Neural cell (in vitro differentiated cells): ENCODE data around the gene FAM168A. TPM values are rescaled to one million over a fixed set of nuclear protein-coding genes. Genes with fewer than 3 reads are reported as not detected.

Experiments used
- H2AFZ ChIP-seq: fragments of 200-600, 300-800 bp; sonication (generic), shearing (Covaris generic); 2 replicates; pipeline ENCODE4 v1.6.0; 2014; ENCODE audit warnings: low read depth, mild to moderate bottlenecking, antibody characterized with exemption, low read length, moderate library complexity
- H3F3A ChIP-seq: fragments of 200-600 bp; shearing (Covaris generic); 2 replicates; pipeline ENCODE4 v1.6.1; 2016; ENCODE audit warnings: mild to moderate bottlenecking, moderate library complexity, mixed read lengths, antibody characterized with exemption, low read length; ENCODE audit not compliant: insufficient read depth, poor library complexity, severe bottlenecking
- H3K27ac ChIP-seq: fragments of 200-600, 300-800 bp; sonication (generic), shearing (Covaris generic); 2 replicates; pipeline ENCODE4 v1.5.1; 2014; ENCODE audit warnings: mild to moderate bottlenecking, low read length, moderate library complexity
- H3K27me3 ChIP-seq: fragments of 300-800, 200-600 bp; sonication (generic), shearing (Covaris generic); 2 replicates; pipeline ENCODE4 v1.6.0; 2014; ENCODE audit warnings: mild to moderate bottlenecking, low read depth, low read length, moderate library complexity; ENCODE audit not compliant: insufficient read depth
- H3K36me3 ChIP-seq: fragments of 300-800, 200-600 bp; sonication (generic), shearing (Covaris generic); 2 replicates; pipeline ENCODE4 v1.5.1; 2014; ENCODE audit warnings: mild to moderate bottlenecking, antibody characterized with exemption, low read length, moderate library complexity; ENCODE audit not compliant: insufficient read depth
- H3K4me2 ChIP-seq: fragments of 300-800, 200-600 bp; sonication (generic), shearing (Covaris generic); 2 replicates; pipeline ENCODE4 v1.6.0; 2014; ENCODE audit warnings: mild to moderate bottlenecking, low read length
- H3K4me3 ChIP-seq: fragments of 300-800, 200-600 bp; sonication (generic), shearing (Covaris generic); 2 replicates; pipeline ENCODE4 v1.5.1; 2014; ENCODE audit warnings: mild to moderate bottlenecking, low read length, moderate library complexity
- H3K79me2 ChIP-seq: fragments of 200-600 bp; shearing (Covaris generic); replicated peaks from 2 replicates; pipeline ENCODE4 v1.6.0; 2014; ENCODE audit warnings: mild to moderate bottlenecking, low read length, moderate library complexity; ENCODE audit not compliant: insufficient read depth
- H3K9ac ChIP-seq: fragments of 300-800, 200-600 bp; sonication (generic), shearing (Covaris generic); 2 replicates; pipeline ENCODE4 v1.6.1; 2016; ENCODE audit warnings: mild to moderate bottlenecking, low read length, mixed read lengths
- H3K9me2 ChIP-seq: fragments of 200-600 bp; shearing (Covaris generic); 2 replicates; pipeline ENCODE4 v1.6.1; 2016; ENCODE audit warnings: mild to moderate bottlenecking, low read length, mixed read lengths; ENCODE audit not compliant: insufficient read depth
- H3K9me3 ChIP-seq: fragments of 200-600, 300-800 bp; sonication (generic), shearing (Covaris generic); 2 replicates; pipeline ENCODE4 v1.6.1; 2016; ENCODE audit warnings: mild to moderate bottlenecking, mixed run types, low read length, moderate library complexity, mixed read lengths
- H4K20me1 ChIP-seq: fragments of 200-600 bp; shearing (Covaris generic); 2 replicates; pipeline ENCODE4 v1.6.1; 2016; ENCODE audit warnings: mild to moderate bottlenecking, mixed run types; ENCODE audit not compliant: insufficient read depth
- EP300 ChIP-seq: fragments of 450-650 bp; conservative IDR thresholded peaks from 2 replicates; pipeline ENCODE4 v1.6.1; 2014; ENCODE audit warnings: antibody characterized with exemption, mild to moderate bottlenecking, moderate library complexity; ENCODE audit not compliant: poor library complexity, severe bottlenecking
- EZH2 ChIP-seq: fragments of 200-600, 300-800 bp; shearing (Covaris generic), sonication (generic); IDR thresholded peaks from 2 replicates; pipeline ENCODE4 v1.6.1; 2014; ENCODE audit warnings: antibody characterized with exemption, low read length, borderline replicate concordance, mild to moderate bottlenecking; ENCODE audit not compliant: insufficient read depth, poor library complexity, severe bottlenecking
- MXI1 ChIP-seq: fragments of 450-650 bp; conservative IDR thresholded peaks from 2 replicates; pipeline ENCODE4 v1.6.1; 2014; ENCODE audit warnings: antibody characterized with exemption, mild to moderate bottlenecking; ENCODE audit not compliant: poor library complexity, severe bottlenecking
- POLR2AphosphoS5 ChIP-seq: IDR thresholded peaks from 2 replicates; pipeline ENCODE4 v1.6.1; 2012
- RAD21 ChIP-seq: fragments of 450-650 bp; conservative IDR thresholded peaks from 2 replicates; pipeline ENCODE4 v1.6.1; 2014; ENCODE audit warnings: antibody characterized with exemption, mild to moderate bottlenecking, moderate library complexity
- SMC3 ChIP-seq: fragments of 450-650 bp; conservative IDR thresholded peaks from 2 replicates; pipeline ENCODE4 v1.6.1; 2014; ENCODE audit warnings: antibody characterized with exemption, mild to moderate bottlenecking, moderate library complexity; ENCODE audit not compliant: poor library complexity
- TAF1 ChIP-seq: IDR thresholded peaks from 2 replicates; pipeline ENCODE4 v1.6.1; 2012; ENCODE audit warnings: low read depth
- polyA plus RNA-seq: library from polyadenylated mRNA; depleted of rRNA; stranded (reverse); fragments of >200 nt; gene quantifications from 2 replicates; pipeline ENCODE4 v1.2.3, GENCODE V29; 2014
- TF ChIP-seq, protein P1 (sequence below): fragments of 450-650 bp; IDR thresholded peaks from 2 replicates; pipeline ENCODE4 v1.5.1; 2014; ENCODE audit warnings: antibody characterized with exemption, mild to moderate bottlenecking, moderate library complexity; ENCODE audit not compliant: poor library complexity, severe bottlenecking
- TF ChIP-seq, protein P2 (sequence below): IDR thresholded peaks from 2 replicates; pipeline ENCODE4 v1.6.1; 2012; ENCODE audit warnings: borderline replicate concordance

The FAM168A gene
- polyA plus RNA-seq, 1 donor from 2014 or later = 67.3 TPM

DNA sequence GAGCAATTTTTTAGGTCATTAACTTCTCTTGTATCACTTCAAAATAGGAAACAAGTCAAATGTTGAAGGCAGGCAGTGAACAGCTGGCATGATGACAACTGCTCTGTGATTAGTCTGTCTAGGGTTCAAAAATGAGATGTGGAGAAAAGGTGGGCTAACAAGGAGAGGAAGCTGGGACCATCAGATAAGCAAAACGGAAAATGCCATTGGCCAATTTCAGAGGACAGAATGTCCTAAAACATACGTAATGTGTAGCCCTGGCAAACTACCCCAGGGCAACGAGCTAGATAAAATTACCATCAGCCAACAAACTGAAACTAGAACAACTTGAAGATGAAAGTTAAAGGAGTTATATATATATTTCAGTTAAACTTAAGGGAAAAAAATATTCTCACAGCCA, 128.5 kb downstream of the FAM168A start:
- Histone ChIP-seq H3K27ac (no peak overlapping the region), H3K36me3 (no peaks in the 10 kb centered on the region), H3K27me3 (no peaks in the 10 kb centered on the region), H3F3A (no peaks in the 10 kb centered on the region), H3K9ac (no peak overlapping the region), H3K9me3 (no peaks in the 10 kb centered on the region), H3K4me2 (no peak overlapping the region), H4K20me1 (no peaks in the 10 kb centered on the region), H3K4me3 (no peak overlapping the region), H3K79me2 (peaks cover under 1% of the 10 kb centered on the region), H2AFZ (no peak overlapping the region), H3K9me2 (no peaks in the 10 kb centered on the region)
- TF ChIP-seq TAF1 (no peak), MXI1 (no peak), POLR2AphosphoS5 (no peak), EP300 (no peak), RAD21 (no peak), EZH2 (no peak), SMC3 (no peak)
- TF ChIP-seq, protein P1, sequence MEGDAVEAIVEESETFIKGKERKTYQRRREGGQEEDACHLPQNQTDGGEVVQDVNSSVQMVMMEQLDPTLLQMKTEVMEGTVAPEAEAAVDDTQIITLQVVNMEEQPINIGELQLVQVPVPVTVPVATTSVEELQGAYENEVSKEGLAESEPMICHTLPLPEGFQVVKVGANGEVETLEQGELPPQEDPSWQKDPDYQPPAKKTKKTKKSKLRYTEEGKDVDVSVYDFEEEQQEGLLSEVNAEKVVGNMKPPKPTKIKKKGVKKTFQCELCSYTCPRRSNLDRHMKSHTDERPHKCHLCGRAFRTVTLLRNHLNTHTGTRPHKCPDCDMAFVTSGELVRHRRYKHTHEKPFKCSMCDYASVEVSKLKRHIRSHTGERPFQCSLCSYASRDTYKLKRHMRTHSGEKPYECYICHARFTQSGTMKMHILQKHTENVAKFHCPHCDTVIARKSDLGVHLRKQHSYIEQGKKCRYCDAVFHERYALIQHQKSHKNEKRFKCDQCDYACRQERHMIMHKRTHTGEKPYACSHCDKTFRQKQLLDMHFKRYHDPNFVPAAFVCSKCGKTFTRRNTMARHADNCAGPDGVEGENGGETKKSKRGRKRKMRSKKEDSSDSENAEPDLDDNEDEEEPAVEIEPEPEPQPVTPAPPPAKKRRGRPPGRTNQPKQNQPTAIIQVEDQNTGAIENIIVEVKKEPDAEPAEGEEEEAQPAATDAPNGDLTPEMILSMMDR = no peak
- TF ChIP-seq, protein P2, sequence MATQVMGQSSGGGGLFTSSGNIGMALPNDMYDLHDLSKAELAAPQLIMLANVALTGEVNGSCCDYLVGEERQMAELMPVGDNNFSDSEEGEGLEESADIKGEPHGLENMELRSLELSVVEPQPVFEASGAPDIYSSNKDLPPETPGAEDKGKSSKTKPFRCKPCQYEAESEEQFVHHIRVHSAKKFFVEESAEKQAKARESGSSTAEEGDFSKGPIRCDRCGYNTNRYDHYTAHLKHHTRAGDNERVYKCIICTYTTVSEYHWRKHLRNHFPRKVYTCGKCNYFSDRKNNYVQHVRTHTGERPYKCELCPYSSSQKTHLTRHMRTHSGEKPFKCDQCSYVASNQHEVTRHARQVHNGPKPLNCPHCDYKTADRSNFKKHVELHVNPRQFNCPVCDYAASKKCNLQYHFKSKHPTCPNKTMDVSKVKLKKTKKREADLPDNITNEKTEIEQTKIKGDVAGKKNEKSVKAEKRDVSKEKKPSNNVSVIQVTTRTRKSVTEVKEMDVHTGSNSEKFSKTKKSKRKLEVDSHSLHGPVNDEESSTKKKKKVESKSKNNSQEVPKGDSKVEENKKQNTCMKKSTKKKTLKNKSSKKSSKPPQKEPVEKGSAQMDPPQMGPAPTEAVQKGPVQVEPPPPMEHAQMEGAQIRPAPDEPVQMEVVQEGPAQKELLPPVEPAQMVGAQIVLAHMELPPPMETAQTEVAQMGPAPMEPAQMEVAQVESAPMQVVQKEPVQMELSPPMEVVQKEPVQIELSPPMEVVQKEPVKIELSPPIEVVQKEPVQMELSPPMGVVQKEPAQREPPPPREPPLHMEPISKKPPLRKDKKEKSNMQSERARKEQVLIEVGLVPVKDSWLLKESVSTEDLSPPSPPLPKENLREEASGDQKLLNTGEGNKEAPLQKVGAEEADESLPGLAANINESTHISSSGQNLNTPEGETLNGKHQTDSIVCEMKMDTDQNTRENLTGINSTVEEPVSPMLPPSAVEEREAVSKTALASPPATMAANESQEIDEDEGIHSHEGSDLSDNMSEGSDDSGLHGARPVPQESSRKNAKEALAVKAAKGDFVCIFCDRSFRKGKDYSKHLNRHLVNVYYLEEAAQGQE = no peak

DNA sequence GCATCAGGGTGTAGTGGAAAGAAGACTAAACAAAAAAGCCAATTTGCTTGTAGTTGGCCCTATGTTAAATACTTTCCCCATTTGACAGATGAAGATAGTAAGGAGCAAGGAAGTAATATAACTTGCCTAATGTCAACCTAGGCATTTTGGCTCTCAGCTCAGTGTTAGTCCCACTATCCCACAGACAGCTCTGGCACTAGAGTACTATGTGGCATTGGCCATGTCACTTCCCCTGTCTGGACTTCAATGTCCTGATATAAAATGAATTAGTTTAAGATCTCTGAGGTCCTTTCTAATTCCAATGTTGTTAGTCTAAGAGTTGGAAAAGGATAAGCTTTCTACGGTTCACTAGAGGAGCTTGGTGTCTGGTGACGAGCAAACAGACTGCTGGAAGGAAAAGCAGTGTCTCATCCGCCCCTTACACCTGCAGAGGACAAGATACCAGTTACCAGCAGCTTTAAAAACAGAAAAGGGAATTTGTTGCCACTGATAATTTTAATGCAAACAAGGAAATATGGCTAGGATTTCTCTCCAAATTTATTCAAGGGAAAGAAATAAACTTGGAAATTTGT, 129.2 kb downstream of the FAM168A start:
- Histone ChIP-seq H3K79me2 (no peaks in the 10 kb centered on the region), H3K9me3 (no peaks in the 10 kb centered on the region), H4K20me1 (no peaks in the 10 kb centered on the region), H3K36me3 (no peaks in the 10 kb centered on the region), H3F3A (no peaks in the 10 kb centered on the region), H3K27me3 (no peaks in the 10 kb centered on the region), H2AFZ (no peak overlapping the region), H3K9ac (no peak overlapping the region), H3K4me2 (no peak overlapping the region), H3K9me2 (no peaks in the 10 kb centered on the region), H3K27ac (no peak overlapping the region), H3K4me3 (no peak overlapping the region)
- no peak for TF ChIP-seq EZH2
